GDM1 (cell line): ENCODE data around the gene ANAPC5.
"Not testable (repeated sequence)": the region's sequence is repeated elsewhere in the genome, so short reads cannot be mapped to it uniquely, and the experiment has no call there.

ENCODE experiments used
- DNase-seq: peaks from one replicate; lab custom pipeline; 2025; lab: John Stamatoyannopoulos, UW

Gene ANAPC5

GRCh38 chr12:121285856-121286255 is 66.4 kb downstream of the ANAPC5 start:
- no peak for DNase-seq

DNA sequence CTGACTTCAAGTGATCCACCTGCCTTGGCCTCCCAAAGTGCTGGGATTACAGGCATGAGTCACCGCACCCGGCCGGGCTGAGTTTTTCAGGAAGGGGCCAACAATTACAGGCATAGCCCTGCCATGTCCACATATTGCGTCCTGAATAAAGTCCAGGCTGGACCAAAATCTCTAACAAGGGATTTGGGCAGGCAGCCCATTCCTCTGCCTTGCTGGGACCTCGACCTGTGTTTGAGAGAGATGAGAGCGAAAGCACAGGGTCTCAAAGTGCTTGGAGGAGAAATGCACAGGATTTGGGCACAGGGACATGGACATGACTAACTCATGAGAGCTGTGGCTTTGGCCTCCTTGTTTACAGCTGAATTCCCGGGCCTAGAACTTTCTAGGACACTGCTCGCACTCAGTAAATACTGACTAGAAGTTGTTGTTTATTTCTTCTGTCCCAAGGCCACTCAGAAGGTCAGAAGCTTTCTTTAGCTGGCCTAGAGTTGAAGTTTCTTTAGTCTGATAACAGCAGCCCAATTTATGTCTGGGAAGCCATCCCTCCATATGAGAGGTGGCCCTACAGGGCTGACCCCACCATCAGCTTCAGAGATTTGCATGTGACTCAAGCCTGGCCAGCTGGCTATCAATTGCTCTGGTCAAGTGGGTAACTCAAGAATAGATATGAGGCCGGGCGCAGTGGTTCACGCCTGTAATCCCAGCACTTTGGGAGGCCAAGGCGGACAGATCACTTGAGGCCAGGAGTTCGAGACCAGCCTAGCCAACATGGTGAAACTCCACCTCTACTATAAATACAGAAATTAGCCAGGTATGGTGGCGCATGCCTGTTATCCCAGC is 67.4 kb downstream of the ANAPC5 start:
- no peak for DNase-seq

GRCh38 chr12:121283841-121284240 is 68.4 kb downstream of the ANAPC5 start:
- no peak for DNase-seq

GRCh38 chr12:121283388-121283787 is 68.8 kb downstream of the ANAPC5 start:
- DNase-seq = no peak

- DNase-seq = not testable (repeated sequence)
Measured at GRCh38 chr12:121282910-121283309, 69.3 kb downstream of the ANAPC5 start.

DNA sequence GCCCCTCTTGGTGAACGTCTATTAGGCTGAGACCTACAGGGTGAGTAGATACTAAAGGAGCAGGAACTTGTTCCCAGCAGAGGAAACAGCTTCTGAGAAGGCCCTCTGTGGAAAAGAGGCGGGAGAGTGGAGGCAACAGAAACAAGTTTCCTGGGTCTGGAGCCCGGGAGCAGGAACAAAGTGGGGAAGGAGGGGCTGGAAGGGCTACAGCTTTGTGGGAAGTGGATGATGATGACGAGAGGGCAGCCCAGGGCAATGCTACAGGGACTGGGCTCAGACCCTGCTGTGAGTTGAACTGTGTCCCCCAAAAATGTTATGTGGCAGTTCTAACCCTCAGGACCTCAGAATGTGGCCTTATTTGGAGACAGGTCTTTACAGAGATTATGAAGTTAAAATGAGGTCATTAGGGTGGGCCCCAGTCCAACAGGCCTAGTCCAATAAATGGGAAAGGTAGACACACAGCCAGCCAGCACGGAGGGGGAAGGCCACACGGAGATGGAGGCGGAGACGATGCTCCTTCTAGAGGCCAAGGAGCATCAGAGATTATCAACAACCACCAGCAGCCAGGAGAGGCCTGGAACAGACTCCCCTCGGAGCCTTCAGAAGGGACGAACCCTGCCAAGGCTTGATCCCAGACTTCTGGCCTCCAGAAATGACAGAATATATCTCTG is 70.0 kb downstream of the ANAPC5 start:
- no peak for DNase-seq

DNA sequence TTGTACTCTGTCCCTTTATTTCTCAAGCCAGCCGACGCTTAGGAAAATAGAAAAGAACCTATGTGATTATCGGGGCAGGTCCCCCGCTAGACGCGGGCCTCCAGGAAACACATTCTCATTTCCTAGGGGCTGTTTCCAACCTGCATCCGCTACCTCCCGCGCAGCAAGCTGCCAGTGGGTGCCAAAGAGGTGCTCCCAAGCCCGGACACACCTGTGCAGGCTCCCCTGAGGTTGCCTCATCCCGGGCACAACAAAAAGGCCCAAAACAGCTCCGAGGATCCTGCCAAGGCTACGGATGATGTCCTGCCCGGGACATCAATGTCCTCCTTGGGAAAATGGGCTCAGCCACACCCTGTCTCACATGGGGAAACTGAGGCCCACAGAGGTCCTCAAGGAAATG is 71.1 kb downstream of the ANAPC5 start:
- DNase-seq = not testable (repeated sequence)

- DNase-seq = not testable (repeated sequence)
Measured at GRCh38 chr12:121280531-121280930, 71.7 kb downstream of the ANAPC5 start.

- DNase-seq = no peak
Measured at GRCh38 chr12:121279507-121279915, 72.7 kb downstream of the ANAPC5 start.

GRCh38 chr12:121279071-121279375 is 73.2 kb downstream of the ANAPC5 start:
- no peak for DNase-seq

- DNase-seq = no peak
Measured at GRCh38 chr12:121278169-121279070, 73.8 kb downstream of the ANAPC5 start.

- no peak for DNase-seq
Measured at GRCh38 chr12:121277374-121277759, 74.8 kb downstream of the ANAPC5 start.

GRCh38 chr12:121274036-121274763 is 78.0 kb downstream of the ANAPC5 start:
- DNase-seq = no peak

DNA sequence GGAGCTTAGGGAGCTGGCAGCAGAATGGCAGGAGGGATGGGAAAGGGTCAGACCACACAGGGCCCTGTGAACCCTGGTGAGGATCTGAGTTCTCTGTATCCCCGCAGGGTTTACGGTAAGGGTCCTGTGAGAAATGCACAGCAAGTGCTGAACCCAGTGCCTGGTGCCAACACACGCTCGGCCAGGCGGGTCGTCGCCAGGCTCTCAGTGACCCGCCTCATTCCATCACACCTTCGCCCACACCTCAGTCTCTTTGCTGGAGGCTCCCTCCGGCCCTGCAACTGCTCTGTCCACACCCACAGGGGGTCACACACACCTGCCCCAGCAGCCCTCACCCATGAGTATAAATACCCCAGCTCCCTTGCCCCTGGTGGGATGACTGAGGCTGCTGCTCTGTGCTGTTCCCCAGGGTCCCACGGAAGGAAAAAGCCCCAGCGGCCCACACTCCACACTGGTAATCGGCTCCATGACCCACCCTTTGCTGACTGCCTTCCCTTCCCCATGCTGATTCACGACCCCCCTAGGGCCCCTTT is 78.8 kb downstream of the ANAPC5 start:
- DNase-seq = no peak

DNA sequence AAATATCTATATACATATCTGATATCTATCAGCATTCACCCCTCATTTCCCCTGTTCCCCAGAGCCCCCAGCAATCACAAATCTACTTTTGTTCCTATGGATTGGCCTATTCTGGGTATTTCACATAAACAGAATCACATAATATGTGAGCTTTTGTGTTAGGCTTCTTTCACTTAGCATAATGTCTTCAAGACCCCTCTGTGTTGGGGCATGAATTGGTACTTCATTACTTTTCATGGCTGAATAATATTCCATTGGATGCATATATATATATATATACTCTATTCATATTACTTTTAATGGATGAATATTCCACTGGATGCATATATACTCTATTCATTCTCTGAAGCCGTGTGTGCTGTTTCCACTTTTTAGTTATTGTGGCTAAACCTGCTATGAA is 84.4 kb downstream of the ANAPC5 start:
- DNase-seq = no peak

- no peak for DNase-seq
Measured at GRCh38 chr12:121264951-121265515, 87.2 kb downstream of the ANAPC5 start.

- DNase-seq = no peak
Measured at GRCh38 chr12:121264135-121264534, 88.1 kb downstream of the ANAPC5 start.

GRCh38 chr12:121263206-121263935 is 88.8 kb downstream of the ANAPC5 start:
- no peak for DNase-seq

DNA sequence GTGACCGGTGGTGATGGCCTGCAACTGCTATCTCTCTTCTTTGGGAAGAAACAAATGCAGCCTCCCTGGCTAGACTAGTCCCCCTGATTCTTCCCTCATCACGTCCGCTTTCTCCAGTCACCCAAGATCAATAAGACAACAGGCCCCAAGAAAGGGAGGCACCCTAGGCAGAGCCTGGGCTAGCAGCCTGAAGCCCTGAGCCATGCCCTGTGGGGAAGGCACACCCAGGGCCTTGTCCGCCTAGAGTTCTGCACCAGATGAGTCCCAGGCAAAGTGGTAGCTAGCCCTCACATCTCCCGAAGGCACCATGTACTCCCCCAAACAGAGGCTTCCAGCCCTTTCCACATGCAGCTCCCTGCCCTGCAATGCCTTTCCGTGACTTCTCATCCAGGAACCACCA is 90.8 kb downstream of the ANAPC5 start:
- no peak for DNase-seq

GRCh38 chr12:121260091-121260490 is 92.1 kb downstream of the ANAPC5 start:
- DNase-seq = no peak

GRCh38 chr12:121259074-121259473 is 93.1 kb downstream of the ANAPC5 start:
- DNase-seq = no peak
